DND-41 (cell line): ENCODE data around the gene ZC3H13.

Experiments
- CTCF ChIP-seq: IDR thresholded peaks from 2 replicates; pipeline ENCODE4 v1.5.1; 2012; ENCODE audit warnings: borderline replicate concordance, low read length, moderate library complexity, mild to moderate bottlenecking; ENCODE audit not compliant: poor library complexity, severe bottlenecking; ENCODE audit errors: extremely low read depth
- EZH2 ChIP-seq: IDR thresholded peaks from 3 replicates; pipeline ENCODE4 v1.6.1; 2012; ENCODE audit warnings: borderline replicate concordance, low read depth, mild to moderate bottlenecking, moderate library complexity, low read length, inconsistent platforms; ENCODE audit not compliant: severe bottlenecking

- TF ChIP-seq CTCF = no peak
- no peak for TF ChIP-seq EZH2
These were observed 91.1 kb downstream of the ZC3H13 start for GRCh38 chr13:45961468-45961867.
